ENCODE measurements around the gene HLA-DRA.

Gene HLA-DRA

GRCh38 chr6:32439602-32440214 lies at the start of gene HLA-DRA:
HLA-DRA (plus strand) TSS chr6:32439887; CDS start chr6:32439951, 64 bp downstream.
- peak; percentile 45 for DNase-seq (ENCODE audit: low read depth)

- no peak for DNase-seq (ENCODE audit: low read depth)
Measured at GRCh38 chr6:32391505-32391904, 48.2 kb upstream of the HLA-DRA start.

GRCh38 chr6:32393665-32394420 lies 45.8 kb upstream of the HLA-DRA start:
- peak; percentile 93 for DNase-seq (ENCODE audit: low read depth)

- no peak for DNase-seq (ENCODE audit: low read depth)
Measured at GRCh38 chr6:32396028-32396427, 43.7 kb upstream of the HLA-DRA start.

- DNase-seq (ENCODE audit: low read depth), result peak; percentile 39
Measured at GRCh38 chr6:32397252-32397920, 42.3 kb upstream of the HLA-DRA start.

- DNase-seq (ENCODE audit: low read depth), result no peak
Measured at GRCh38 chr6:32401284-32401963, 38.3 kb upstream of the HLA-DRA start.

GRCh38 chr6:32402812-32403211 lies 36.9 kb upstream of the HLA-DRA start:
- DNase-seq (ENCODE audit: low read depth), result no peak

GRCh38 chr6:32405656-32406055 lies 34.0 kb upstream of the HLA-DRA start:
- DNase-seq (ENCODE audit: low read depth), result no peak

- no peak for DNase-seq (ENCODE audit: low read depth)
Measured at GRCh38 chr6:32406197-32406596, 33.5 kb upstream of the HLA-DRA start.

GRCh38 chr6:32406857-32407256 lies 32.8 kb upstream of the HLA-DRA start, which contains the start of gene BTNL2:
BTNL2 (minus strand) TSS chr6:32407181; CDS start chr6:32407123, 58 bp downstream.
- DNase-seq (ENCODE audit: low read depth), result no peak

- DNase-seq (ENCODE audit: low read depth), result no peak
Measured at GRCh38 chr6:32410906-32411305, 28.8 kb upstream of the HLA-DRA start.

GRCh38 chr6:32411566-32412327 lies 27.9 kb upstream of the HLA-DRA start:
- no peak for DNase-seq (ENCODE audit: low read depth)

- peak; percentile 78 for DNase-seq (ENCODE audit: low read depth)
Measured at GRCh38 chr6:32413427-32414047, 26.1 kb upstream of the HLA-DRA start.

- peak; percentile 65 for DNase-seq (ENCODE audit: low read depth)
Measured at GRCh38 chr6:32415521-32416019, 24.1 kb upstream of the HLA-DRA start.

- no peak for DNase-seq (ENCODE audit: low read depth)
Measured at GRCh38 chr6:32416036-32416435, 23.7 kb upstream of the HLA-DRA start.

GRCh38 chr6:32424589-32425300 lies 14.9 kb upstream of the HLA-DRA start:
- no peak for DNase-seq (ENCODE audit: low read depth)

- no peak for DNase-seq (ENCODE audit: low read depth)
Measured at GRCh38 chr6:32426338-32426737, 13.3 kb upstream of the HLA-DRA start.

GRCh38 chr6:32427218-32427617 lies 12.5 kb upstream of the HLA-DRA start:
- no peak for DNase-seq (ENCODE audit: low read depth)

GRCh38 chr6:32427934-32428474 lies 11.7 kb upstream of the HLA-DRA start:
- no peak for DNase-seq (ENCODE audit: low read depth)

- no peak for DNase-seq (ENCODE audit: low read depth)
Measured at GRCh38 chr6:32430179-32430578, 9.5 kb upstream of the HLA-DRA start.

All from iris pigment epithelial cell (primary cell).